ENCODE results near the gene PLG. TPM values are rescaled to one million over a fixed set of nuclear protein-coding genes. Genes with fewer than 3 reads are reported as not detected.
"Not testable (repeated sequence)": the region's sequence is repeated elsewhere in the genome, so short reads cannot be mapped to it uniquely, and the experiment has no call there.

Gene PLG
- total RNA-seq, 1 donor from 2014 or later = 0.16 TPM

- no peak for DNase-seq (ENCODE audit: low spot score in 2 of 2, unreplicated experiment in 2 of 2)
- H3K36me3 Mint-ChIP-seq = no peaks in the 10 kb centered on the region
- H3K27ac Mint-ChIP-seq = no peak overlapping the region
- H3K27me3 Mint-ChIP-seq (ENCODE audit: low read depth) = no peaks in the 10 kb centered on the region
- no peak overlapping the region for H3K4me3 Mint-ChIP-seq
- H3K9me3 Mint-ChIP-seq = peaks cover 39% of the 10 kb centered on the region
- no peaks in the 10 kb centered on the region for H3K4me1 Mint-ChIP-seq
- no peak for TF ChIP-seq CTCF (IDR thresholded peaks at IDR 0.05; ENCODE audit: unreplicated experiment)
These were observed 99.4 kb downstream of the PLG start for GRCh38 chr6:160801418-160801817.

- peaks cover 33% of the 10 kb centered on the region for H3K9me3 Mint-ChIP-seq
- H3K4me3 Mint-ChIP-seq; DNase-seq (ENCODE audit: low spot score in 2 of 2, unreplicated experiment in 2 of 2); H3K27ac Mint-ChIP-seq; H3K4me1 Mint-ChIP-seq; H3K36me3 Mint-ChIP-seq; H3K27me3 Mint-ChIP-seq (ENCODE audit: low read depth): not testable (repeated sequence)
These were observed 100.0 kb downstream of the PLG start for GRCh38 chr6:160802049-160802448.

Other genes with a start within 250 kb of the PLG start
- 0.93 to 2.0 TPM (median 1.3 TPM) in 3 replicates for gene LPA, start 38.0 kb upstream of the PLG start, total RNA-seq